Liver (tissue), 9 donors: Measurements from ENCODE around the gene EIF3F. TPM values are rescaled to one million over a fixed set of nuclear protein-coding genes. Genes with fewer than 3 reads are reported as not detected.

Source experiments
- DNase-seq: peaks from one replicate; pipeline ENCODE4 v3.0.0-alpha.2; 2017; ENCODE audit warnings: low spot score
- H3K27ac ChIP-seq, 2 donors: one replicate each; pipeline ENCODE4 v1.7.0; 2013; ENCODE audit warnings: inconsistent platforms in 2 of 2, low read length in 2 of 2, control low read depth in 1 of 2, low read depth in 1 of 2, mild to moderate bottlenecking in 1 of 2
- H3K27me3 ChIP-seq, 4 donors: one replicate each; pipeline versions ENCODE4 v1.6.1 to v1.7.0; 2013; ENCODE audit warnings: low read length in 3 of 4, inconsistent platforms in 1 of 4, mild to moderate bottlenecking in 1 of 4, moderate library complexity in 1 of 4; ENCODE audit not compliant: control insufficient read depth in 4 of 4, insufficient read depth in 4 of 4
- H3K36me3 ChIP-seq, 4 donors: one replicate each; pipeline versions ENCODE4 v1.6.1 to v1.7.0; 2013; ENCODE audit warnings: low read length in 3 of 4, mild to moderate bottlenecking in 3 of 4, low read depth in 1 of 4, moderate library complexity in 1 of 4; ENCODE audit not compliant: control insufficient read depth in 4 of 4, insufficient read depth in 3 of 4
- H3K4me1 ChIP-seq, 4 donors: one replicate each; pipeline versions ENCODE4 v1.6.1 to v1.7.0; 2013; ENCODE audit warnings: low read length in 3 of 4, mild to moderate bottlenecking in 3 of 4, moderate library complexity in 1 of 4; ENCODE audit not compliant: control insufficient read depth in 4 of 4, insufficient read depth in 4 of 4
- H3K4me3 ChIP-seq, 3 donors: one replicate each; pipeline versions ENCODE4 v1.6.1 to v1.7.0; 2013; ENCODE audit warnings: low read length in 3 of 3, control low read depth in 1 of 3, low read depth in 1 of 3, mild to moderate bottlenecking in 1 of 3
- H3K9ac ChIP-seq, 2 donors: one replicate each; pipeline ENCODE4 v1.7.0; 2013; ENCODE audit warnings: low read length in 2 of 2, mild to moderate bottlenecking in 2 of 2, moderate library complexity in 2 of 2, control low read depth in 1 of 2, low read depth in 1 of 2
- H3K9me3 ChIP-seq, 4 donors: one replicate each; pipeline versions ENCODE4 v1.6.1 to v1.7.0; 2013; ENCODE audit warnings: low read length in 3 of 4; ENCODE audit not compliant: control insufficient read depth in 4 of 4
- ATF3 ChIP-seq: IDR thresholded peaks from 2 replicates; pipeline ENCODE4 v1.6.1; 2016; ENCODE audit warnings: antibody characterized with exemption
- CTCF ChIP-seq: fragments of 150-350 bp; IDR thresholded peaks from 2 replicates; pipeline ENCODE4 v1.5.1; 2017; ENCODE audit warnings: improper control_type of control experiment, low read depth, low read length; ENCODE audit not compliant: missing input control
- FOXA2 ChIP-seq: IDR thresholded peaks from 2 replicates; pipeline ENCODE4 v1.6.1; 2016; ENCODE audit warnings: antibody characterized with exemption
- GABPA ChIP-seq, 2 donors: IDR thresholded peaks in 1 of 2; conservative IDR thresholded peaks in 1 of 2; 2 replicates each; pipeline ENCODE4 v1.6.1; 2016; ENCODE audit warnings: antibody characterized with exemption in 2 of 2, mild to moderate bottlenecking in 1 of 2, moderate library complexity in 1 of 2
- JUND ChIP-seq, 2 donors: IDR thresholded peaks; 2 replicates each; pipeline ENCODE4 v1.6.1; 2016; ENCODE audit warnings: antibody characterized with exemption in 2 of 2
- MAX ChIP-seq: IDR thresholded peaks from 2 replicates; pipeline ENCODE4 v1.6.1; 2016; ENCODE audit warnings: antibody characterized with exemption
- NR2F2 ChIP-seq: IDR thresholded peaks from 2 replicates; pipeline ENCODE4 v1.6.1; 2016; ENCODE audit warnings: antibody characterized with exemption
- RAD21 ChIP-seq, 2 donors: IDR thresholded peaks; 2 replicates each; pipeline ENCODE4 v1.6.1; 2016; ENCODE audit warnings: antibody characterized with exemption in 2 of 2, mild to moderate bottlenecking in 2 of 2
- REST ChIP-seq: IDR thresholded peaks from 2 replicates; pipeline ENCODE4 v1.6.1; 2016; ENCODE audit warnings: antibody characterized with exemption, mild to moderate bottlenecking
- RXRA ChIP-seq, 2 donors: IDR thresholded peaks; 2 replicates each; pipeline ENCODE4 v1.6.1; 2017 to 2018; ENCODE audit warnings: antibody characterized with exemption in 2 of 2, mild to moderate bottlenecking in 1 of 2
- SP1 ChIP-seq: IDR thresholded peaks from 2 replicates; pipeline ENCODE4 v1.6.1; 2018; ENCODE audit warnings: antibody characterized with exemption, mild to moderate bottlenecking
- TAF1 ChIP-seq: conservative IDR thresholded peaks from 2 replicates; pipeline ENCODE4 v1.6.1; 2016; ENCODE audit warnings: antibody characterized with exemption, mild to moderate bottlenecking
- YY1 ChIP-seq: IDR thresholded peaks from 2 replicates; pipeline ENCODE4 v1.6.1; 2016; ENCODE audit warnings: antibody characterized with exemption, mild to moderate bottlenecking
- WGBS: extraction: QIAGEN DNeasy Blood & Tissue Kit; methylation state at CpG from one replicate; pipeline ENCODE4 v1.1.7; 2013; 5-methylcytosine and 5-hydroxymethylcytosine counted together
- polyA plus RNA-seq, 2 donors: library from polyadenylated mRNA; stranded (reverse) in 1 of 2; unstranded in 1 of 2; fragments of 200-250 nt in 1 of 2; fragments of >200 nt in 1 of 2; fragmentation: Nextera tagmentation in 1 of 2; extraction: Ambion mirVana in 1 of 2; gene quantifications; one replicate each; pipeline versions ENCODE4 v1.2.1 to v1.2.3, GENCODE V29; 2013 to 2015
- total RNA-seq, 2 donors: library from RNA; depleted of rRNA; stranded (reverse); fragments of >200 nt; gene quantifications; one replicate each; pipeline ENCODE4 v1.2.3, GENCODE V29; 2014
- donor health status: healthy.
- donor health status: healthy.
- donor health status: healthy.
- donor health status: healthy.
- donor health status: healthy.

Gene EIF3F
- total and polyA plus RNA-seq, 4 donors, result 59.4 to 246 (median 147) TPM

GRCh38 chr11:7981619-7982157 lies 5.4 kb upstream of the EIF3F start:
- H3K27ac ChIP-seq, result no peak overlapping the region
- no peaks in the 10 kb centered on the region for H3K36me3 ChIP-seq
- DNase-seq, result no peak
- TF ChIP-seq SP1, result no peak
- no peak for TF ChIP-seq FOXA2
- H3K4me1 ChIP-seq, result peaks cover 0 to 3% (median 2%) of the 10 kb centered on the region in 4 donors
- H3K9me3 ChIP-seq, result no peaks in the 10 kb centered on the region
- 63% methylated on average over 1 of the region's 1 CpG for WGBS
- no peak overlapping the region for H3K9ac ChIP-seq
- H3K4me3 ChIP-seq, result no peak overlapping the region
- peaks cover 0 to 2% (median 0%) of the 10 kb centered on the region in 4 donors for H3K27me3 ChIP-seq

GRCh38 chr11:7982582-7983119 lies 4.5 kb upstream of the EIF3F start:
- WGBS, result 80% methylated on average over 1 of the region's 1 CpG
- Histone ChIP-seq H3K4me3 (no peak overlapping the region), H3K27ac (no peak overlapping the region), H3K27me3 (peaks cover 0 to 2% (median 0%) of the 10 kb centered on the region in 4 donors), H3K4me1 (peaks cover 0 to 5% (median 5%) of the 10 kb centered on the region in 4 donors), H3K36me3 (no peaks in the 10 kb centered on the region), H3K9ac (no peak overlapping the region), H3K9me3 (no peaks in the 10 kb centered on the region)
- no peak for DNase-seq
- TF ChIP-seq RAD21 (IDR thresholded peaks at IDR 0.05), result no peak
- no peak for TF ChIP-seq GABPA (IDR thresholded peaks at IDR 0.05 in 1 of 2, conservative IDR thresholded peaks at IDR 0.05 in 1 of 2)
- TF ChIP-seq YY1, result no peak
- TF ChIP-seq TAF1, result no peak
- TF ChIP-seq JUND (IDR thresholded peaks at IDR 0.05), result no peak
- no peak for TF ChIP-seq CTCF
- no peak for TF ChIP-seq MAX
- no peak for TF ChIP-seq NR2F2
- no peak for TF ChIP-seq ATF3
- no peak for TF ChIP-seq RXRA (IDR thresholded peaks at IDR 0.05)
- no peak for TF ChIP-seq REST
- no peak for TF ChIP-seq FOXA2
